IMR-90 (cell line): ENCODE data around the gene CAPN10. TPM values are rescaled to one million over a fixed set of nuclear protein-coding genes. Genes with fewer than 3 reads are reported as not detected.

ENCODE experiments used
- ATAC-seq: fragments of 200-7000 bp; cut with Tn5 transposase; 2 replicates; pipeline ENCODE4 v1.9.1; 2020; ENCODE audit warnings: low read depth, mild to moderate bottlenecking, moderate library complexity
- BruUV-seq: library from RNA; stranded (reverse); fragments of 400-500 nt; replicated peaks from 2 replicates; lab custom pipeline; 2021; lab: Mats Ljungman, UMichigan
- CTCF ChIA-PET: fragments of 300-600 bp; formaldehyde crosslinking; extraction: SDS; loops from one replicate; lab custom pipeline; 2021; ENCODE audit warnings: antibody characterized with exemption; lab: Yijun Ruan, JAX
- POLR2A ChIA-PET: fragments of 300-600 bp; sonication (Branson Sonifier 250); formaldehyde crosslinking; loops from one replicate; lab custom pipeline; 2022; ENCODE audit warnings: antibody characterized with exemption; ENCODE audit not compliant: unreplicated experiment; lab: Charles Lee
- DNase-seq: peaks from one replicate; pipeline ENCODE4 v3.0.0; 2013
- H2AFZ ChIP-seq: replicated peaks from 2 replicates; pipeline ENCODE3; 2013; ENCODE audit warnings: low read length, mild to moderate bottlenecking; ENCODE audit not compliant: poor library complexity
- H2AK5ac ChIP-seq: 2 replicates; pipeline ENCODE4 v1.6.1; 2013; ENCODE audit warnings: low read depth, low read length, inconsistent platforms
- H2AK9ac ChIP-seq: replicated peaks from 2 replicates; pipeline ENCODE3; 2013; ENCODE audit warnings: mild to moderate bottlenecking, low read depth, low read length, moderate library complexity; ENCODE audit not compliant: poor library complexity
- H2BK120ac ChIP-seq: 2 replicates; pipeline ENCODE4 v1.6.1; 2013; ENCODE audit warnings: low read depth, low read length, inconsistent platforms
- H2BK15ac ChIP-seq: 3 replicates; pipeline ENCODE4 v1.6.1; 2013; ENCODE audit warnings: low read depth, low read length, inconsistent platforms
- H2BK20ac ChIP-seq: 2 replicates; pipeline ENCODE4 v1.6.1; 2013; ENCODE audit warnings: low read depth, mild to moderate bottlenecking, inconsistent platforms, low read length, moderate library complexity
- H2BK5ac ChIP-seq: 2 replicates; pipeline ENCODE4 v1.6.1; 2013; ENCODE audit warnings: mild to moderate bottlenecking, low read depth, low read length, inconsistent platforms; ENCODE audit not compliant: poor library complexity, severe bottlenecking
- H3K14ac ChIP-seq: replicated peaks from 2 replicates; pipeline ENCODE4 v1.6.1; 2013; ENCODE audit warnings: low read depth, low read length, inconsistent platforms
- H3K18ac ChIP-seq: 2 replicates; pipeline ENCODE4 v1.6.1; 2013; ENCODE audit warnings: low read depth, low read length, control low read depth
- H3K23ac ChIP-seq: 2 replicates; pipeline ENCODE4 v1.6.1; 2013; ENCODE audit warnings: low read depth, low read length, inconsistent platforms
- H3K27ac ChIP-seq: 2 replicates; pipeline ENCODE4 v1.5.1; 2013; ENCODE audit warnings: mild to moderate bottlenecking, control low read depth, low read length; ENCODE audit not compliant: insufficient read depth
- H3K27me3 ChIP-seq: 2 replicates; pipeline ENCODE4 v1.6.1; 2013; ENCODE audit warnings: low read length; ENCODE audit not compliant: control insufficient read depth, insufficient read depth
- H3K36me3 ChIP-seq: 2 replicates; pipeline ENCODE4 v1.6.1; 2013; ENCODE audit warnings: low read length, mixed read lengths; ENCODE audit not compliant: control insufficient read depth, insufficient read depth
- H3K4ac ChIP-seq: 2 replicates; pipeline ENCODE4 v1.6.1; 2013; ENCODE audit warnings: low read depth, low read length, inconsistent platforms
- H3K4me1 ChIP-seq: 2 replicates; pipeline ENCODE4 v1.6.1; 2013; ENCODE audit warnings: low read length, mixed read lengths; ENCODE audit not compliant: control insufficient read depth, insufficient read depth
- H3K4me2 ChIP-seq: 2 replicates; pipeline ENCODE4 v1.6.1; 2013; ENCODE audit warnings: low read depth, mild to moderate bottlenecking, control low read depth, low read length, moderate library complexity
- H3K4me3 ChIP-seq: 2 replicates; pipeline ENCODE4 v1.5.1; 2013; ENCODE audit warnings: low read depth, mild to moderate bottlenecking, control low read depth, low read length, moderate library complexity; ENCODE audit not compliant: insufficient read depth
- H3K56ac ChIP-seq: 2 replicates; pipeline ENCODE4 v1.6.1; 2013; ENCODE audit warnings: low read length, inconsistent platforms; ENCODE audit not compliant: insufficient read depth; ENCODE audit errors: extremely low read depth
- H3K79me1 ChIP-seq, 2 experiments: 2 replicates each; pipeline ENCODE4 v1.6.1; 2013; ENCODE audit warnings: low read length in 2 of 2, inconsistent platforms in 1 of 2, low read depth in 1 of 2
- H3K9ac ChIP-seq: 2 replicates; pipeline ENCODE4 v1.6.1; 2013; ENCODE audit warnings: low read depth, low read length, control low read depth
- H3K9me1 ChIP-seq: 2 replicates; pipeline ENCODE4 v1.6.1; 2013; ENCODE audit warnings: low read length, inconsistent platforms; ENCODE audit not compliant: insufficient read depth
- H3K9me3 ChIP-seq: 2 replicates; pipeline ENCODE4 v1.6.1; 2013; ENCODE audit warnings: low read length; ENCODE audit not compliant: control insufficient read depth, insufficient read depth
- H4K20me1 ChIP-seq: 2 replicates; pipeline ENCODE4 v1.6.1; 2013; ENCODE audit warnings: low read length, inconsistent platforms; ENCODE audit not compliant: insufficient read depth
- H4K5ac ChIP-seq: 2 replicates; pipeline ENCODE4 v1.6.1; 2013; ENCODE audit warnings: mild to moderate bottlenecking, low read depth, low read length, control low read depth
- H4K8ac ChIP-seq, 2 experiments: 2 replicates each; pipeline ENCODE4 v1.6.1; 2013; ENCODE audit warnings: low read depth in 2 of 2, low read length in 2 of 2, control low read depth in 1 of 2, inconsistent platforms in 1 of 2
- H4K91ac ChIP-seq: 2 replicates; pipeline ENCODE4 v1.6.1; 2013; ENCODE audit warnings: low read depth, low read length, inconsistent platforms; ENCODE audit not compliant: insufficient read depth
- CEBPB ChIP-seq: IDR thresholded peaks from 2 replicates; pipeline ENCODE4 v1.6.1; 2012; ENCODE audit warnings: low read depth, low read length, improper control_type of control experiment
- WGBS, 2 experiments: methylation state at CpG; one replicate each; pipeline versions ENCODE4 v1.1.5 to v1.1.7; 2013; ENCODE audit warnings: missing lambda C conversion rate in 2 of 2; ENCODE audit not compliant: insufficient read length in 1 of 2; ENCODE audit errors: extremely low coverage in 2 of 2; 5-methylcytosine and 5-hydroxymethylcytosine counted together
- dilution Hi-C: fragments of 300-500 bp; cut with HindIII; formaldehyde crosslinking; loops from one replicate; pipeline ENCODE4 v1.14.3; 2018; ENCODE audit warnings: low sequenced_read_pairs; ENCODE audit not compliant: unreplicated experiment
- in situ Hi-C: fragments of 300-500 bp; cut with MboI; formaldehyde crosslinking; loops from 3 replicates; pipeline ENCODE4 v1.14.3; 2019; ENCODE audit warnings: low sequenced_read_pairs, inconsistent platforms, mixed read lengths
- intact Hi-C: fragments of 100-400 bp; cut with micrococcal nuclease; formaldehyde crosslinking; loops from 2 replicates; pipeline ENCODE4 v1.10.0; 2022
- polyA plus RNA-seq, 3 experiments: library from polyadenylated mRNA; depleted of rRNA; stranded (reverse); fragments of >200 nt; gene quantifications; 2 replicates each; pipeline ENCODE4 v1.2.3, GENCODE V29; 2012; ENCODE audit warnings: low replicate concordance in 1 of 3
- total RNA-seq: library from RNA; depleted of rRNA; stranded (reverse); fragments of >200 nt; gene quantifications from 2 replicates; pipeline ENCODE4 v1.2.3, GENCODE V29; 2012
- TF ChIP-seq, protein P1 (sequence below): fragments of 150-350 bp; IDR thresholded peaks from 2 replicates; pipeline ENCODE4 v1.6.1; 2017; ENCODE audit warnings: mild to moderate bottlenecking, antibody characterized with exemption, low read length, low read depth

The CAPN10 gene
- total and polyA plus RNA-seq, 2 of the 4 experiments (the other 2 are of a cell fraction): 6.3 to 20.9 TPM

DNA sequence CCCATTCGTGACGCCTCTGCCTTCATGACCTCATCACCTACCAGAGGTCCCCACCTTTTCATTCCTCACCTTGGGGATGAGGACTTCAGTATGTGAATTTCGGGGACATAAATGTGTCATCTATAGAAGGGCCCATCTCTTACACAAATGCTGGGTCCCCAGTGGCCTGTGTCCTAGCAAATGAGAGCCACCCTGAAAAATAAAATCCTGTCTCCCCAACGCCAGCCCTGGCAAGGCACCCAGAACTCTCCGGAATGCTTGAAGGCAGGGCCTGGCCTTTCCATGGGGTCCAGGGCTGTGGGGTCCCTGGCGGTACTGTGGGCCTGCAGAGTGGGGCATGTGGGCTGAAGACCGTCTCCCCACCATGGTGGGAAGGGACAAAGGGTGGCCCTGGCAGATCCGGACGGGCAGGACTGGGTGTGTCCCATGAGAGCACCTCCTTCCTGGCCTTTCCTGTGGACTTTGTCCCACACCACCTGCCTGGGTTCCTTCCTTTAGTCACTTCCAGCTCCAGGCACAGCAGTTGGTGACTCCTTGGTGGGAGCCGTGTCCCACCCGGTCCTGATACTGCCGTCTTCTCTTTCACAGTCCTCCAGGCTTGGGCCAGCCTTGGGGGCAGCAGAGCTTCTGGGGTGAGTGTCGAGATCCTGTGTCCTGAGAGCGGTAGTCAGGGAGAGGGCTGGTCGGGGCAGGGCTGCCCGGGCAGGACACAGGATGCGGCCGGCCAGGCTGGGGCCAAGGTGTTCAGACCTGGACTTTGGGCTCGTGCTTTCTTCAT, 18.6 kb downstream of the CAPN10 start:
- no peak for ATAC-seq
- no peak overlapping the region for H4K91ac ChIP-seq
- intact Hi-C loops: no loop called here

More for the DNA sequence above, 18.6 kb downstream of the CAPN10 start:
- Histone ChIP-seq H4K20me1 (no peaks in the 10 kb centered on the region), H3K4me1 (no peaks in the 10 kb centered on the region), H3K9ac (no peak overlapping the region), H3K27ac (no peak overlapping the region), H3K23ac (no peak overlapping the region), H3K18ac (no peak overlapping the region), H3K36me3 (peaks cover 5% of the 10 kb centered on the region), H3K56ac (no peak overlapping the region), H4K5ac (no peak overlapping the region), H3K4me2 (no peak overlapping the region), H2AFZ (no peak overlapping the region), H3K9me3 (no peaks in the 10 kb centered on the region), H3K4me3 (no peak overlapping the region), H3K4ac (no peak overlapping the region), H3K79me1 (no peaks in the 10 kb centered on the region), H2BK120ac (no peak overlapping the region), H2BK15ac (no peak overlapping the region), H2BK20ac (no peak overlapping the region), H2AK5ac (no peak overlapping the region), H2BK5ac (no peak overlapping the region), H3K27me3 (no peaks in the 10 kb centered on the region), H3K9me1 (no peaks in the 10 kb centered on the region; the same call in 1 of the 2 replicates), H2AK9ac (no peak overlapping the region), H4K8ac (no peak overlapping the region), H3K14ac (no peak overlapping the region)
- no peak for DNase-seq
- POLR2A ChIA-PET: no interaction called here
- no TSS peak for BruUV-seq
- in situ Hi-C loops: no loop called here
- dilution Hi-C loops: no loop called here
- 93% methylated on average over 6 of the region's 19 CpGs; no CpG with 5 or more reads in 1 of the 2 experiments for WGBS, 2 experiments
- CTCF ChIA-PET: interaction anchor here (1.1 kb wide), 1 partner anchor 19 kb away, joined by 4 read pairs; the partner anchor contains the start of gene CAPN10
- TF ChIP-seq, protein P1, sequence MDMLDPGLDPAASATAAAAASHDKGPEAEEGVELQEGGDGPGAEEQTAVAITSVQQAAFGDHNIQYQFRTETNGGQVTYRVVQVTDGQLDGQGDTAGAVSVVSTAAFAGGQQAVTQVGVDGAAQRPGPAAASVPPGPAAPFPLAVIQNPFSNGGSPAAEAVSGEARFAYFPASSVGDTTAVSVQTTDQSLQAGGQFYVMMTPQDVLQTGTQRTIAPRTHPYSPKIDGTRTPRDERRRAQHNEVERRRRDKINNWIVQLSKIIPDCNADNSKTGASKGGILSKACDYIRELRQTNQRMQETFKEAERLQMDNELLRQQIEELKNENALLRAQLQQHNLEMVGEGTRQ: no peak
- TF ChIP-seq CEBPB: no peak
